ENCODE data around the gene SHROOM3. TPM values are rescaled to one million over a fixed set of nuclear protein-coding genes. Genes with fewer than 3 reads are reported as not detected.

The SHROOM3 gene
- total and polyA plus RNA-seq, 2 of the 13 experiments (the other 11 are each of a cell fraction or from before 2014, with no cell fraction given), result 0.01 TPM; not detected in 1

DNA sequence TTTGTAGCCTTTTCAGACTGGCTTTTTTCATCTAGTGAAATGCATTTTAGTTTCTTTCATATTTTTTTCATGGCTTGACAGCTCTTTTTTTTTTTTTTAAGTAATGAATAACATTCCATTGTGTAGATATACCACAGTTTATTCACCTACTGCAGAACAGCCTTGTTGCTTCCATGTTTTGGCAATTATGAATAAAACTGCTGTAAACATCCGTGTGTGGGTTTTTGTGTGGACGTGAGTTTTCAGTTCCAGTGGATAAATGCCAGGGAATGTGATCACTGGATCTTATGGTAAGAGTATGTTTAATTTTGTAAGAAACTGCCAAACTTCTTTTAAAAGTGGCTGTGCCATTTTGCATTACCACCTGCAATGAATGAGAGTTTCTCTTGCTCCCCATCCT lies 302.2 kb downstream of the SHROOM3 start:
- Histone ChIP-seq H3K9me3 (ENCODE audit: low read length) (no peaks in the 10 kb centered on the region), H3K4me2 (ENCODE audit: low read depth, low read length) (no peak overlapping the region), H3K4me1 (ENCODE audit: insufficient read depth, low read length) (no peaks in the 10 kb centered on the region), H3K4me3 (replicated peaks in 1 of 3; ENCODE audit: insufficient read depth in 1 of 3, low read depth in 2 of 3, low read length in 3 of 3) (no peak overlapping the region), H3K27ac (ENCODE audit: extremely low read length, insufficient read depth, low read length) (no peak overlapping the region), H3K9ac (ENCODE audit: insufficient read depth, low read depth, low read length) (no peak overlapping the region), H3K79me2 (ENCODE audit: insufficient read depth, low read length) (no peaks in the 10 kb centered on the region), H4K20me1 (ENCODE audit: insufficient read depth, low read length) (no peaks in the 10 kb centered on the region), H3K36me3 (replicated peaks in 1 of 2; ENCODE audit: control insufficient read depth in 1 of 2, insufficient read depth in 2 of 2, low read length in 2 of 2) (no peaks in the 10 kb centered on the region), H2AFZ (ENCODE audit: low read length) (no peak overlapping the region), H3K27me3 (ENCODE audit: control insufficient read depth in 1 of 2, insufficient read depth in 2 of 2, low read length in 2 of 2) (0 out of 5 replicates have a peak, but pooled peaks cover 0 to 3% of the 10 kb centered on the region in 2 experiments)
- no peak for FAIRE-seq
- 53% methylated on average over 2 of the region's 2 CpGs for WGBS (ENCODE audit: low lambda C conversion rate)
- in situ Hi-C loops (cut with HindIII; ENCODE audit: extremely low pct_ligation_motif_present, low pct_unique_long_range_greater_than_20kb) (no loop called here), intact Hi-C loops (cut with micrococcal nuclease; ENCODE audit: unreplicated experiment) (no loop called here)
- DNase-seq (ENCODE audit: low spot score), result no peak
- no TSS peak for BruUV-seq (replicated peaks)
- no peak for ATAC-seq
- ChIA-PET POLR2A (no interaction called here), CTCF (ENCODE audit: low intra/inter-chr PET ratio, low total read pairs) (no interaction called here)
- TF ChIP-seq ZNF615 (CRISPR knock-in tag; IDR thresholded peaks at IDR 0.05; ENCODE audit: borderline replicate concordance), result no peak
- TF ChIP-seq RCOR2 (CRISPR knock-in tag; IDR thresholded peaks at IDR 0.05), result no peak
- TF ChIP-seq, protein P1, sequence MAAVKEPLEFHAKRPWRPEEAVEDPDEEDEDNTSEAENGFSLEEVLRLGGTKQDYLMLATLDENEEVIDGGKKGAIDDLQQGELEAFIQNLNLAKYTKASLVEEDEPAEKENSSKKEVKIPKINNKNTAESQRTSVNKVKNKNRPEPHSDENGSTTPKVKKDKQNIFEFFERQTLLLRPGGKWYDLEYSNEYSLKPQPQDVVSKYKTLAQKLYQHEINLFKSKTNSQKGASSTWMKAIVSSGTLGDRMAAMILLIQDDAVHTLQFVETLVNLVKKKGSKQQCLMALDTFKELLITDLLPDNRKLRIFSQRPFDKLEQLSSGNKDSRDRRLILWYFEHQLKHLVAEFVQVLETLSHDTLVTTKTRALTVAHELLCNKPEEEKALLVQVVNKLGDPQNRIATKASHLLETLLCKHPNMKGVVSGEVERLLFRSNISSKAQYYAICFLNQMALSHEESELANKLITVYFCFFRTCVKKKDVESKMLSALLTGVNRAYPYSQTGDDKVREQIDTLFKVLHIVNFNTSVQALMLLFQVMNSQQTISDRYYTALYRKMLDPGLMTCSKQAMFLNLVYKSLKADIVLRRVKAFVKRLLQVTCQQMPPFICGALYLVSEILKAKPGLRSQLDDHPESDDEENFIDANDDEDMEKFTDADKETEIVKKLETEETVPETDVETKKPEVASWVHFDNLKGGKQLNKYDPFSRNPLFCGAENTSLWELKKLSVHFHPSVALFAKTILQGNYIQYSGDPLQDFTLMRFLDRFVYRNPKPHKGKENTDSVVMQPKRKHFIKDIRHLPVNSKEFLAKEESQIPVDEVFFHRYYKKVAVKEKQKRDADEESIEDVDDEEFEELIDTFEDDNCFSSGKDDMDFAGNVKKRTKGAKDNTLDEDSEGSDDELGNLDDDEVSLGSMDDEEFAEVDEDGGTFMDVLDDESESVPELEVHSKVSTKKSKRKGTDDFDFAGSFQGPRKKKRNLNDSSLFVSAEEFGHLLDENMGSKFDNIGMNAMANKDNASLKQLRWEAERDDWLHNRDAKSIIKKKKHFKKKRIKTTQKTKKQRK (IDR thresholded peaks at IDR 0.05; ENCODE audit: low read length), result no peak
- no peak for TF ChIP-seq NRL (CRISPR knock-in tag; IDR thresholded peaks at IDR 0.05; ENCODE audit: borderline replicate concordance)
- TF ChIP-seq, protein P2, sequence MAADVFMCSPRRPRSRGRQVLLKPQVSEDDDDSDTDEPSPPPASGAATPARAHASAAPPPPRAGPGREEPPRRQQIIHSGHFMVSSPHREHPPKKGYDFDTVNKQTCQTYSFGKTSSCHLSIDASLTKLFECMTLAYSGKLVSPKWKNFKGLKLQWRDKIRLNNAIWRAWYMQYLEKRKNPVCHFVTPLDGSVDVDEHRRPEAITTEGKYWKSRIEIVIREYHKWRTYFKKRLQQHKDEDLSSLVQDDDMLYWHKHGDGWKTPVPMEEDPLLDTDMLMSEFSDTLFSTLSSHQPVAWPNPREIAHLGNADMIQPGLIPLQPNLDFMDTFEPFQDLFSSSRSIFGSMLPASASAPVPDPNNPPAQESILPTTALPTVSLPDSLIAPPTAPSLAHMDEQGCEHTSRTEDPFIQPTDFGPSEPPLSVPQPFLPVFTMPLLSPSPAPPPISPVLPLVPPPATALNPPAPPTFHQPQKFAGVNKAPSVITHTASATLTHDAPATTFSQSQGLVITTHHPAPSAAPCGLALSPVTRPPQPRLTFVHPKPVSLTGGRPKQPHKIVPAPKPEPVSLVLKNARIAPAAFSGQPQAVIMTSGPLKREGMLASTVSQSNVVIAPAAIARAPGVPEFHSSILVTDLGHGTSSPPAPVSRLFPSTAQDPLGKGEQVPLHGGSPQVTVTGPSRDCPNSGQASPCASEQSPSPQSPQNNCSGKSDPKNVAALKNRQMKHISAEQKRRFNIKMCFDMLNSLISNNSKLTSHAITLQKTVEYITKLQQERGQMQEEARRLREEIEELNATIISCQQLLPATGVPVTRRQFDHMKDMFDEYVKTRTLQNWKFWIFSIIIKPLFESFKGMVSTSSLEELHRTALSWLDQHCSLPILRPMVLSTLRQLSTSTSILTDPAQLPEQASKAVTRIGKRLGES (CRISPR knock-in tag; IDR thresholded peaks at IDR 0.05; ENCODE audit: borderline replicate concordance), result no peak
- TF ChIP-seq ZNF670 (CRISPR knock-in tag; IDR thresholded peaks at IDR 0.05; ENCODE audit: borderline replicate concordance), result no peak
- TF ChIP-seq NFYB (CRISPR knock-in tag; IDR thresholded peaks at IDR 0.05), result no peak
- no peak for TF ChIP-seq KLF15 (CRISPR knock-in tag; IDR thresholded peaks at IDR 0.05; ENCODE audit: borderline replicate concordance)
- TF ChIP-seq ZNF703 (CRISPR knock-in tag; IDR thresholded peaks at IDR 0.05; ENCODE audit: borderline replicate concordance), result no peak
- TF ChIP-seq ONECUT2 (CRISPR knock-in tag; IDR thresholded peaks at IDR 0.05), result no peak
- no peak for TF ChIP-seq ZKSCAN5 (CRISPR knock-in tag; IDR thresholded peaks at IDR 0.05)
- TF ChIP-seq, protein P3, sequence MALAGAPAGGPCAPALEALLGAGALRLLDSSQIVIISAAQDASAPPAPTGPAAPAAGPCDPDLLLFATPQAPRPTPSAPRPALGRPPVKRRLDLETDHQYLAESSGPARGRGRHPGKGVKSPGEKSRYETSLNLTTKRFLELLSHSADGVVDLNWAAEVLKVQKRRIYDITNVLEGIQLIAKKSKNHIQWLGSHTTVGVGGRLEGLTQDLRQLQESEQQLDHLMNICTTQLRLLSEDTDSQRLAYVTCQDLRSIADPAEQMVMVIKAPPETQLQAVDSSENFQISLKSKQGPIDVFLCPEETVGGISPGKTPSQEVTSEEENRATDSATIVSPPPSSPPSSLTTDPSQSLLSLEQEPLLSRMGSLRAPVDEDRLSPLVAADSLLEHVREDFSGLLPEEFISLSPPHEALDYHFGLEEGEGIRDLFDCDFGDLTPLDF (CRISPR knock-in tag; IDR thresholded peaks at IDR 0.05), result no peak
- TF ChIP-seq ARID2 (CRISPR knock-in tag; IDR thresholded peaks at IDR 0.05; ENCODE audit: borderline replicate concordance), result no peak
- no peak for TF ChIP-seq ZNF512B (CRISPR knock-in tag; IDR thresholded peaks at IDR 0.05; ENCODE audit: borderline replicate concordance)

All from HepG2 (cell line).